OCI-LY3 (cell line): ENCODE results near the gene TBKBP1.

Experiments used
- H2AFZ ChIP-seq: fragments of 200-600, 300-600 bp; shearing (Covaris generic); 2 replicates; pipeline ENCODE4 v1.6.0; 2014; ENCODE audit warnings: antibody characterized with exemption, low read depth, low read length
- H3K27ac ChIP-seq: fragments of 200-600, 300-600 bp; sonication (generic); 2 replicates; pipeline ENCODE4 v1.5.1; 2014; ENCODE audit warnings: mild to moderate bottlenecking, low read length, moderate library complexity, mixed read lengths
- H3K27me3 ChIP-seq: fragments of 200-600, 300-600 bp; sonication (generic); 2 replicates; pipeline ENCODE4 v1.6.1; 2014; ENCODE audit warnings: low read depth, low read length, mixed read lengths
- H3K36me3 ChIP-seq: fragments of 200-600, 300-600 bp; sonication (generic); replicated peaks from 2 replicates; pipeline ENCODE3; 2014; ENCODE audit warnings: low read depth, low read length, mixed read lengths
- H3K4me1 ChIP-seq: fragments of 300-600, 200-600 bp; sonication (generic); 2 replicates; pipeline ENCODE4 v1.6.1; 2014; ENCODE audit warnings: low read length, mixed read lengths
- H3K4me2 ChIP-seq: fragments of 200-600, 300-600 bp; sonication (generic); 2 replicates; pipeline ENCODE4 v1.6.1; 2014; ENCODE audit warnings: low read length, mixed read lengths
- H3K4me3 ChIP-seq: fragments of 300-600, 200-600 bp; sonication (generic); 2 replicates; pipeline ENCODE4 v1.5.1; 2014; ENCODE audit warnings: antibody characterized with exemption, mild to moderate bottlenecking, low read length, moderate library complexity
- H3K79me2 ChIP-seq: fragments of 300-600, 200-600 bp; shearing (Covaris generic); 2 replicates; pipeline ENCODE4 v1.6.1; 2014; ENCODE audit warnings: mild to moderate bottlenecking, low read length, mixed read lengths
- H3K9ac ChIP-seq: fragments of 300-600, 200-600 bp; shearing (Covaris generic); 2 replicates; pipeline ENCODE4 v1.6.0; 2014; ENCODE audit warnings: mild to moderate bottlenecking, low read length, moderate library complexity
- H3K9me3 ChIP-seq: fragments of 200-600, 300-600 bp; shearing (Covaris generic); 2 replicates; pipeline ENCODE4 v1.6.1; 2014; ENCODE audit warnings: low read length, mixed read lengths; ENCODE audit not compliant: insufficient read depth
- H4K20me1 ChIP-seq: fragments of 200-600, 300-600 bp; sonication (generic); 2 replicates; pipeline ENCODE4 v1.6.1; 2016; ENCODE audit warnings: low read length, mixed read lengths; ENCODE audit not compliant: insufficient read depth
- EZH2phosphoT487 ChIP-seq: fragments of 200-600 bp; shearing (Covaris generic); IDR thresholded peaks from 2 replicates; pipeline ENCODE4 v1.6.1; 2018; ENCODE audit warnings: antibody characterized with exemption, mixed run types, low read depth
- TF ChIP-seq, protein P1 (sequence below): fragments of 200-600, 300-600 bp; sonication (generic); IDR thresholded peaks from 2 replicates; pipeline ENCODE4 v1.5.1; 2014; ENCODE audit warnings: antibody characterized with exemption, low read length, low read depth

The TBKBP1 gene

GRCh38 chr17:47687328-47687690 is 6.7 kb upstream of the TBKBP1 start:
- H3K79me2 ChIP-seq = no peaks in the 10 kb centered on the region
- H3K4me1 ChIP-seq = peaks cover 8% of the 10 kb centered on the region
- H4K20me1 ChIP-seq = no peaks in the 10 kb centered on the region
- peaks cover 28% of the 10 kb centered on the region for H3K36me3 ChIP-seq
- H3K4me3 ChIP-seq = no peak overlapping the region
- H3K9me3 ChIP-seq = no peaks in the 10 kb centered on the region
- H3K27me3 ChIP-seq = peaks cover 2% of the 10 kb centered on the region; the same call in 1 of the 2 replicates
- TF ChIP-seq, protein P1, sequence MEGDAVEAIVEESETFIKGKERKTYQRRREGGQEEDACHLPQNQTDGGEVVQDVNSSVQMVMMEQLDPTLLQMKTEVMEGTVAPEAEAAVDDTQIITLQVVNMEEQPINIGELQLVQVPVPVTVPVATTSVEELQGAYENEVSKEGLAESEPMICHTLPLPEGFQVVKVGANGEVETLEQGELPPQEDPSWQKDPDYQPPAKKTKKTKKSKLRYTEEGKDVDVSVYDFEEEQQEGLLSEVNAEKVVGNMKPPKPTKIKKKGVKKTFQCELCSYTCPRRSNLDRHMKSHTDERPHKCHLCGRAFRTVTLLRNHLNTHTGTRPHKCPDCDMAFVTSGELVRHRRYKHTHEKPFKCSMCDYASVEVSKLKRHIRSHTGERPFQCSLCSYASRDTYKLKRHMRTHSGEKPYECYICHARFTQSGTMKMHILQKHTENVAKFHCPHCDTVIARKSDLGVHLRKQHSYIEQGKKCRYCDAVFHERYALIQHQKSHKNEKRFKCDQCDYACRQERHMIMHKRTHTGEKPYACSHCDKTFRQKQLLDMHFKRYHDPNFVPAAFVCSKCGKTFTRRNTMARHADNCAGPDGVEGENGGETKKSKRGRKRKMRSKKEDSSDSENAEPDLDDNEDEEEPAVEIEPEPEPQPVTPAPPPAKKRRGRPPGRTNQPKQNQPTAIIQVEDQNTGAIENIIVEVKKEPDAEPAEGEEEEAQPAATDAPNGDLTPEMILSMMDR = no peak
- TF ChIP-seq EZH2phosphoT487 = no peak
- no peak overlapping the region for H3K27ac ChIP-seq
- no peak overlapping the region for H2AFZ ChIP-seq
- H3K4me2 ChIP-seq = no peak overlapping the region
- no peak overlapping the region for H3K9ac ChIP-seq

GRCh38 chr17:47687748-47688147 is 6.2 kb upstream of the TBKBP1 start:
- Histone ChIP-seq H3K4me1 (peaks cover 12% of the 10 kb centered on the region), H3K27ac (no peak overlapping the region), H3K4me3 (no peak overlapping the region), H3K36me3 (peaks cover 26% of the 10 kb centered on the region), H4K20me1 (no peaks in the 10 kb centered on the region), H3K79me2 (no peaks in the 10 kb centered on the region), H3K4me2 (no peak overlapping the region), H2AFZ (no peak overlapping the region), H3K9ac (no peak overlapping the region), H3K27me3 (peaks cover 7% of the 10 kb centered on the region; the same call in 1 of the 2 replicates), H3K9me3 (no peaks in the 10 kb centered on the region)
- no peak for TF ChIP-seq EZH2phosphoT487

GRCh38 chr17:47690121-47690520 is 3.8 kb upstream of the TBKBP1 start:
- Histone ChIP-seq H3K4me3 (no peak overlapping the region), H3K27ac (no peak overlapping the region), H3K4me2 (no peak overlapping the region; the same call in 1 of the 2 replicates), H3K27me3 (peaks cover 8% of the 10 kb centered on the region; the same call in 1 of the 2 replicates), H3K4me1 (peaks cover 21% of the 10 kb centered on the region), H3K36me3 (peaks cover 12% of the 10 kb centered on the region), H4K20me1 (no peaks in the 10 kb centered on the region), H3K79me2 (no peaks in the 10 kb centered on the region), H3K9ac (no peak overlapping the region), H2AFZ (no peak overlapping the region), H3K9me3 (no peaks in the 10 kb centered on the region)
- TF ChIP-seq EZH2phosphoT487 = no peak

DNA sequence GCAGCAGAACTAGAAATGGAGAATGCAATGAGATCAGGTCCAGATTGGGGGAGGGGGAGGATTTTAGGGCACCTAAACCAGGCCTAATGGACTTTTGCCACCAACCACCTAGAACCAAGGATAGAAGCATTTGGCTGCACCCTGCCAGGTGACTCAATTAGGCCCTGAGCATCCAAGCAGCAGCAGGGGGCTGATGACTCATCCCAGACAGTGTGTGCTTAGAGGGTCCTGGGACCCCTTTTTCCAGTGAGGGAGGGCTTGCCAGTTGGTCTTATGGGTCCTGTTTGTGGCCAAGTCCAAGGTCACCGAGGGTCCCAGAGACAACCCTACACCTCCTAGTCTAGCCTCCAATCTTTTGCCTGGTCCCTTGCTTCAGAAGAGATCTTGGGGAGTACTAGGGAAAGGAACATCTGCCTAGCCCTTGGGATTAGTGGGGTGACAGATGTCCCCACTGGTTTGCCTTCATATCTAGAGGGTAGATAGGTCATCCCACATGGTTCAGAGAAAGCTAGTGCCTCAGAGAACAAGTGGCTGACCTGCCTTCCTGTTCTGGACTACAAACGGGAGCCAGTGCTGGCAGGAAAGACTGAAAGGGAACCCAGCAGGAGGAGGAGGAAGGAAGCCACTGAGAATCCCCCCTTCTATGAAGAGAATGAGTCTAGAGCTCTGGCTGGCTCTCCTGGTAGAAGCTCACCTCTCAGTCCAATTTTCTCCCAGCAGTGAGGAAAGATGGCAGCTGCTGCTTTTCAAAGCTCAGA is 1.6 kb upstream of the TBKBP1 start:
- Histone ChIP-seq H3K79me2 (no peaks in the 10 kb centered on the region), H3K9me3 (no peaks in the 10 kb centered on the region), H2AFZ (no peak overlapping the region), H4K20me1 (no peaks in the 10 kb centered on the region), H3K9ac (no peak overlapping the region), H3K4me1 (peaks cover 25% of the 10 kb centered on the region), H3K27me3 (peaks cover 8% of the 10 kb centered on the region; the same call in 1 of the 2 replicates), H3K4me2 (peak overlapping the region; percentile 84), H3K36me3 (peaks cover 3% of the 10 kb centered on the region), H3K4me3 (peak overlapping the region; percentile 91), H3K27ac (no peak overlapping the region)
- TF ChIP-seq EZH2phosphoT487 = no peak
- TF ChIP-seq, protein P1 = no peak
